SK-N-SH (cell line): Measurements from ENCODE around the gene PDIA4. TPM values are rescaled to one million over a fixed set of nuclear protein-coding genes. Genes with fewer than 3 reads are reported as not detected.

Experiments used
- CTCF ChIA-PET: fragments of 300-600, 350-600 bp; formaldehyde crosslinking; extraction: SDS; loops from one replicate; lab custom pipeline; 2021; lab: Yijun Ruan, JAX
- POLR2A ChIA-PET: fragments of 350-600 bp; sonication (Branson Sonifier 250); formaldehyde crosslinking; extraction: SDS; loops from one replicate; lab custom pipeline; 2020; ENCODE audit warnings: antibody characterized with exemption, inconsistent platforms; lab: Yijun Ruan, JAX
- DNase-seq: peaks from one replicate; pipeline ENCODE4 v3.0.0; 2012
- H2AFZ ChIP-seq: fragments of 200-600 bp; sonication (generic); 2 replicates; pipeline ENCODE4 v1.8.1; 2016; ENCODE audit warnings: antibody characterized with exemption, mild to moderate bottlenecking, low read depth
- H3F3A ChIP-seq: fragments of 200-600 bp; sonication (generic); replicated peaks from 2 replicates; pipeline ENCODE3; 2016; ENCODE audit warnings: antibody characterized with exemption, mild to moderate bottlenecking; ENCODE audit not compliant: insufficient read depth
- H3K27ac ChIP-seq, 2 experiments: fragments of 200-500 bp in 1 of 2; fragments of 200-600 bp in 1 of 2; sonication (Bioruptor generic) in 1 of 2; sonication (generic), shearing (Covaris generic) in 1 of 2; 2 replicates each; pipeline versions ENCODE4 v1.5.1 to v1.6.1; 2014 to 2016; ENCODE audit warnings: low read depth in 2 of 2, inconsistent platforms in 1 of 2, low read length in 1 of 2, mild to moderate bottlenecking in 1 of 2, mixed read lengths in 1 of 2
- H3K27me3 ChIP-seq: fragments of 200-600 bp; sonication (generic), shearing (Covaris generic); 2 replicates; pipeline ENCODE4 v1.6.1; 2016; ENCODE audit warnings: mixed run types; ENCODE audit not compliant: insufficient read depth
- H3K36me3 ChIP-seq, 2 experiments: fragments of 200-500 bp in 1 of 2; fragments of 200-600 bp in 1 of 2; sonication (Bioruptor generic) in 1 of 2; sonication (generic) in 1 of 2; replicated peaks in 1 of 2; 2 replicates each; pipeline versions ENCODE3 to v1.5.1; 2014 to 2016; ENCODE audit warnings: low read length in 1 of 2, mild to moderate bottlenecking in 1 of 2; ENCODE audit not compliant: insufficient read depth in 2 of 2, control insufficient read depth in 1 of 2
- H3K4me1 ChIP-seq, 2 experiments: fragments of 200-500 bp in 1 of 2; fragments of 200-600 bp in 1 of 2; sonication (Bioruptor generic) in 1 of 2; sonication (generic), shearing (Covaris generic) in 1 of 2; 2 replicates each; pipeline versions ENCODE4 v1.5.1 to v1.6.1; 2014 to 2016; ENCODE audit warnings: low read depth in 1 of 2, low read length in 1 of 2, mixed run types in 1 of 2; ENCODE audit not compliant: insufficient read depth in 2 of 2, control insufficient read depth in 1 of 2
- H3K4me2 ChIP-seq: fragments of 200-600 bp; sonication (generic), shearing (Covaris generic); 2 replicates; pipeline ENCODE4 v1.6.1; 2017; ENCODE audit warnings: mixed run types
- H3K4me3 ChIP-seq, 2 experiments: fragments of 200-500 bp in 1 of 2; fragments of 200-600 bp in 1 of 2; sonication (Bioruptor generic) in 1 of 2; sonication (generic), shearing (Covaris generic) in 1 of 2; 2 replicates each; pipeline versions ENCODE4 v1.5.1 to v1.8.1; 2014 to 2016; ENCODE audit warnings: low read depth in 2 of 2, inconsistent platforms in 1 of 2, low read length in 1 of 2, mild to moderate bottlenecking in 1 of 2, mixed read lengths in 1 of 2, moderate library complexity in 1 of 2
- H3K79me2 ChIP-seq: fragments of 200-600 bp; sonication (generic); 2 replicates; pipeline ENCODE4 v1.8.1; 2017; ENCODE audit warnings: mild to moderate bottlenecking; ENCODE audit not compliant: insufficient read depth
- H3K9ac ChIP-seq: fragments of 200-600 bp; sonication (generic); 2 replicates; pipeline ENCODE4 v1.6.1; 2017; ENCODE audit warnings: mixed run types
- H3K9me2 ChIP-seq: fragments of 200-600 bp; sonication (generic); 2 replicates; pipeline ENCODE4 v1.6.1; 2017; ENCODE audit warnings: mixed run types
- H3K9me3 ChIP-seq: fragments of 200-600 bp; sonication (generic); 2 replicates; pipeline ENCODE4 v1.6.1; 2017; ENCODE audit warnings: mixed run types, mild to moderate bottlenecking, moderate library complexity
- H4K20me1 ChIP-seq: fragments of 200-600 bp; sonication (generic); 2 replicates; pipeline ENCODE4 v1.6.1; 2017; ENCODE audit warnings: mild to moderate bottlenecking, mixed run types; ENCODE audit not compliant: insufficient read depth
- EP300 ChIP-seq, 2 experiments: IDR thresholded peaks; 2 replicates each; pipeline versions ENCODE4 v1.4.0 to v1.6.1; 2012; ENCODE audit warnings: borderline replicate concordance in 1 of 2, low read depth in 1 of 2, low read length in 1 of 2
- GATA2 ChIP-seq: sonication (generic); formaldehyde crosslinking; IDR thresholded peaks from 2 replicates; pipeline ENCODE4 v1.5.0; 2020; ENCODE audit warnings: mild to moderate bottlenecking, missing genetic modification reagents
- MAX ChIP-seq: IDR thresholded peaks from 2 replicates; pipeline ENCODE4 v1.4.0; 2012; ENCODE audit warnings: low read depth
- MXI1 ChIP-seq: IDR thresholded peaks from 2 replicates; pipeline ENCODE4 v1.6.1; 2012; ENCODE audit warnings: mild to moderate bottlenecking, low read depth, low read length, improper control_type of control experiment
- NFIC ChIP-seq: IDR thresholded peaks from 2 replicates; pipeline ENCODE4 v1.4.0; 2012; ENCODE audit warnings: borderline replicate concordance
- NRF1 ChIP-seq: IDR thresholded peaks from 2 replicates; pipeline ENCODE4 v1.6.1; 2012; ENCODE audit warnings: low read depth, mild to moderate bottlenecking, low read length
- REST ChIP-seq: IDR thresholded peaks from 2 replicates; pipeline ENCODE4 v1.6.1; 2012; ENCODE audit warnings: mild to moderate bottlenecking, low read depth, low read length, moderate library complexity
- TAF1 ChIP-seq: IDR thresholded peaks from 2 replicates; pipeline ENCODE4 v1.6.1; 2012; ENCODE audit warnings: low read depth, mild to moderate bottlenecking, low read length, moderate library complexity, borderline replicate concordance
- ZBTB33 ChIP-seq: IDR thresholded peaks from 2 replicates; pipeline ENCODE4 v1.4.0; 2012; ENCODE audit warnings: low read depth, borderline replicate concordance
- WGBS: methylation state at CpG from one replicate; pipeline ENCODE4 v1.1.6; 2017; ENCODE audit warnings: low lambda C conversion rate; 5-methylcytosine and 5-hydroxymethylcytosine counted together
- polyA plus RNA-seq, 3 experiments: library from polyadenylated mRNA; depleted of rRNA; stranded (reverse); fragments of >200 nt; gene quantifications; 2 replicates each; pipeline ENCODE4 v1.2.3, GENCODE V29; 2012

Gene PDIA4
- polyA plus RNA-seq, 1 of the 3 experiments (the other 2 are of a cell fraction): 400 TPM

GRCh38 chr7:148991536-148991935 lies 36.8 kb downstream of the PDIA4 start:
- Histone ChIP-seq H3F3A (peaks cover 20% of the 10 kb centered on the region), H3K27ac (no peak overlapping the region), H3K27me3 (no peaks in the 10 kb centered on the region), H3K4me2 (no peak overlapping the region), H3K9me3 (no peaks in the 10 kb centered on the region), H3K79me2 (no peaks in the 10 kb centered on the region), H3K4me1 (peaks cover 4 to 6% of the 10 kb centered on the region in 2 experiments; a peak in 2 of 4 replicates), H3K36me3 (no peaks in the 10 kb centered on the region), H3K9ac (no peak overlapping the region), H4K20me1 (no peaks in the 10 kb centered on the region), H3K4me3 (no peak overlapping the region), H3K9me2 (no peaks in the 10 kb centered on the region), H2AFZ (no peak overlapping the region)
- CTCF ChIA-PET: interaction anchor here (0.7 to 4.5 kb wide), 6 partner anchors 9 to 75 kb away, joined by 3 to 34 read pairs (median 6); no protein-coding TSS in a partner anchor
- DNase-seq: no peak
- POLR2A ChIA-PET: no interaction called here
- 71% methylated on average over 1 of the region's 1 CpG for WGBS
- TF ChIP-seq ZBTB33 (no peak), EP300 (IDR thresholded peaks at IDR 0.05; ENCODE audit: borderline replicate concordance in 1 of 2, low read depth in 1 of 2, low read length in 1 of 2) (no peak), NRF1 (no peak), NFIC (no peak), MXI1 (no peak), REST (no peak), GATA2 (CRISPR knock-in tag) (no peak), MAX (no peak), TAF1 (no peak)
